ENCODE results near the gene CDK14.
"Not testable (repeated sequence)": the region's sequence is repeated elsewhere in the genome, so short reads cannot be mapped to it uniquely, and the experiment has no call there.

CDK14 gene

GRCh38 chr7:90764848-90765570, 168.9 kb downstream of the CDK14 start:
- no peak for DNase-seq

GRCh38 chr7:90766814-90767564, 170.9 kb downstream of the CDK14 start:
- DNase-seq, result no peak

- DNase-seq, result no peak
Observed at GRCh38 chr7:90768301-90768700, 172.2 kb downstream of the CDK14 start.

GRCh38 chr7:90769036-90769435, 172.9 kb downstream of the CDK14 start:
- no peak for DNase-seq

- DNase-seq, result not testable (repeated sequence)
Observed at GRCh38 chr7:90769566-90769965, 173.4 kb downstream of the CDK14 start.

- no peak for DNase-seq
Observed at GRCh38 chr7:90771281-90771680, 175.2 kb downstream of the CDK14 start.

GRCh38 chr7:90772410-90772809, 176.3 kb downstream of the CDK14 start:
- no peak for DNase-seq

GRCh38 chr7:90773269-90773668, 177.1 kb downstream of the CDK14 start:
- DNase-seq, result no peak

- DNase-seq, result no peak
Observed at GRCh38 chr7:90774706-90775105, 178.6 kb downstream of the CDK14 start.

GRCh38 chr7:90775383-90775965, 179.4 kb downstream of the CDK14 start:
- DNase-seq, result no peak

- no peak for DNase-seq
Observed at GRCh38 chr7:90777041-90777440, 180.9 kb downstream of the CDK14 start.

GRCh38 chr7:90777465-90777864, 181.3 kb downstream of the CDK14 start:
- DNase-seq, result no peak

- no peak for DNase-seq
Observed at GRCh38 chr7:90777886-90778285, 181.8 kb downstream of the CDK14 start.

GRCh38 chr7:90788052-90788451, 191.9 kb downstream of the CDK14 start:
- DNase-seq, result no peak

- DNase-seq, result no peak
Observed at GRCh38 chr7:90789736-90790306, 193.7 kb downstream of the CDK14 start.

- DNase-seq, result no peak
Observed at GRCh38 chr7:90791596-90791995, 195.5 kb downstream of the CDK14 start.

- no peak for DNase-seq
Observed at GRCh38 chr7:90792301-90792700, 196.2 kb downstream of the CDK14 start.

GRCh38 chr7:90794234-90794633, 198.1 kb downstream of the CDK14 start:
- DNase-seq, result not testable (repeated sequence)

GRCh38 chr7:90797596-90797995, 201.5 kb downstream of the CDK14 start:
- DNase-seq, result no peak

- no peak for DNase-seq
Observed at GRCh38 chr7:90804370-90804769, 208.2 kb downstream of the CDK14 start.

- DNase-seq, result not testable (repeated sequence)
Observed at GRCh38 chr7:90815552-90815951, 219.4 kb downstream of the CDK14 start.

- DNase-seq, result no peak
Observed at GRCh38 chr7:90816511-90817142, 220.5 kb downstream of the CDK14 start.

GRCh38 chr7:90817151-90817550, 221.0 kb downstream of the CDK14 start:
- DNase-seq, result no peak
